Hepatocyte (in vitro differentiated cells): ENCODE results near the gene TTLL5. TPM values are rescaled to one million over a fixed set of nuclear protein-coding genes. Genes with fewer than 3 reads are reported as not detected.
A peak's percentile ranks its signal among the peaks of the same experiment; 100 is the strongest.

Source experiments
- DNase-seq: peaks from one replicate; pipeline ENCODE4 v3.0.0-alpha.2; 2016; ENCODE audit warnings: low spot score
- H2AFZ ChIP-seq: fragments of 200-600 bp; sonication (generic); 2 replicates; pipeline ENCODE4 v1.6.0; 2016; ENCODE audit warnings: antibody characterized with exemption, mild to moderate bottlenecking
- H3K27ac ChIP-seq: fragments of 200-600 bp; sonication (generic); 2 replicates; pipeline ENCODE4 v1.5.1; 2016; ENCODE audit warnings: mild to moderate bottlenecking
- H3K27me3 ChIP-seq: fragments of 200-600 bp; sonication (generic); 2 replicates; pipeline ENCODE4 v1.6.1; 2016
- H3K36me3 ChIP-seq: fragments of 200-600 bp; sonication (generic); replicated peaks from 2 replicates; pipeline ENCODE4 v1.5.1; 2016; ENCODE audit warnings: low read depth; ENCODE audit not compliant: insufficient read depth
- H3K4me1 ChIP-seq: fragments of 200-600 bp; sonication (generic); 2 replicates; pipeline ENCODE4 v1.5.1; 2016; ENCODE audit warnings: mild to moderate bottlenecking, moderate library complexity; ENCODE audit not compliant: insufficient read depth
- H3K4me2 ChIP-seq: fragments of 200-600 bp; sonication (generic); 2 replicates; pipeline ENCODE4 v1.6.0; 2016
- H3K4me3 ChIP-seq: fragments of 200-600 bp; sonication (generic); 2 replicates; pipeline ENCODE4 v1.5.1; 2016; ENCODE audit warnings: mild to moderate bottlenecking
- H3K79me2 ChIP-seq: fragments of 200-600 bp; sonication (generic); 2 replicates; pipeline ENCODE4 v1.6.0; 2017; ENCODE audit warnings: mild to moderate bottlenecking
- H3K9me2 ChIP-seq: fragments of 200-600 bp; sonication (generic); replicated peaks from 2 replicates; pipeline ENCODE4 v1.6.0; 2017; ENCODE audit warnings: mild to moderate bottlenecking; ENCODE audit not compliant: insufficient read depth
- H3K9me3 ChIP-seq: fragments of 200-600 bp; sonication (generic); 2 replicates; pipeline ENCODE4 v1.5.1; 2016; ENCODE audit warnings: low read depth, mild to moderate bottlenecking
- H4K20me1 ChIP-seq: fragments of 200-600 bp; sonication (generic); 2 replicates; pipeline ENCODE4 v1.6.0; 2016; ENCODE audit warnings: mild to moderate bottlenecking; ENCODE audit not compliant: insufficient read depth, poor library complexity, severe bottlenecking
- CTCF ChIP-seq: fragments of 200-600 bp; sonication (generic); IDR thresholded peaks from 2 replicates; pipeline ENCODE4 v1.5.1; 2016; ENCODE audit warnings: antibody characterized with exemption, mild to moderate bottlenecking; ENCODE audit not compliant: poor library complexity
- EZH2 ChIP-seq: fragments of 200-600 bp; sonication (generic); IDR thresholded peaks from 2 replicates; pipeline ENCODE4 v1.6.1; 2016; ENCODE audit warnings: antibody characterized with exemption, mild to moderate bottlenecking, borderline replicate concordance
- EZH2phosphoT487 ChIP-seq: fragments of 200-600 bp; sonication (generic); IDR thresholded peaks from one replicate; pipeline ENCODE4 v1.6.1; 2018; ENCODE audit warnings: antibody characterized with exemption, mild to moderate bottlenecking, low read depth, moderate library complexity; ENCODE audit not compliant: unreplicated experiment, severe bottlenecking
- WGBS: methylation state at CpG from one replicate; pipeline ENCODE4 v1.1.6; 2016; ENCODE audit warnings: low lambda C conversion rate; ENCODE audit errors: missing lambda C conversion rate; 5-methylcytosine and 5-hydroxymethylcytosine counted together
- polyA plus RNA-seq: library from polyadenylated mRNA; unstranded; fragments of >200 nt; fragmentation: Nextera tagmentation; extraction: Ambion mirVana; gene quantifications from 2 replicates; pipeline ENCODE4 v1.2.1, GENCODE V29; 2016
- total RNA-seq: library from RNA; depleted of rRNA; stranded (reverse); fragments of >200 nt; gene quantifications from 2 replicates; pipeline ENCODE4 v1.2.3, GENCODE V29; 2014

The TTLL5 gene
- total and polyA plus RNA-seq, 2 experiments from 2014 or later = 8.9 to 11.1 TPM

DNA sequence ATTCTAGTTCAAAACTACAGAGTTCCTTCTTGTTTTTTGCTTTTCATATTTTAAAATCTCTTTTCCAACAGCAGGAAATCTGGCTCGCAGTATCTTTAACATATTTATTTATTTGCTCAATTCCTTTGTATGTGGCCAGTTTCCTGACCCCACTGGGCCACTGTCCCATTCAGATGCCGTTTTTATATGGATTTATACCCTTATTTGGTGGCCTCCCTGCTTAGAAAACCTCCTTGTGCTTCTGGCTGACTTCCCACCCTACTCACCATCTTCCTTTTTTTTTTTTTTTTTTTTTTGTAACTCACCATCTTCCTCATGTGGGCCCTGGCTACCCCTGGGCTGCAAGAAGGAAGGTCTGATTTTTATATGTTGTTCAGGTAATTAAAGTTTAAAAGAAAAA is 53.9 kb downstream of the TTLL5 start:
- Histone ChIP-seq H3K27me3 (no peaks in the 10 kb centered on the region), H3K9me2 (no peaks in the 10 kb centered on the region), H3K9me3 (no peaks in the 10 kb centered on the region), H4K20me1 (no peaks in the 10 kb centered on the region), H3K79me2 (no peaks in the 10 kb centered on the region), H3K4me3 (no peak overlapping the region), H3K4me2 (no peak overlapping the region), H2AFZ (no peak overlapping the region), H3K27ac (no peak overlapping the region), H3K36me3 (no peaks in the 10 kb centered on the region), H3K4me1 (peaks cover 21% of the 10 kb centered on the region)
- TF ChIP-seq EZH2phosphoT487 (no peak), CTCF (no peak), EZH2 (no peak)
- 87% methylated on average over 2 of the region's 2 CpGs for WGBS
- no peak for DNase-seq

GRCh38 chr14:75715926-75716780 is 55.1 kb downstream of the TTLL5 start:
- 50% methylated on average over 2 of the region's 2 CpGs for WGBS
- H3K9me2 ChIP-seq = no peaks in the 10 kb centered on the region
- no peaks in the 10 kb centered on the region for H4K20me1 ChIP-seq
- H3K27ac ChIP-seq = peak overlapping the region; percentile 1
- no peaks in the 10 kb centered on the region for H3K27me3 ChIP-seq
- H3K79me2 ChIP-seq = no peaks in the 10 kb centered on the region
- no peak for DNase-seq
- no peaks in the 10 kb centered on the region for H3K9me3 ChIP-seq
- H3K4me1 ChIP-seq = peaks cover 21% of the 10 kb centered on the region
- H3K4me3 ChIP-seq = no peak overlapping the region
- no peak overlapping the region for H2AFZ ChIP-seq
- no peak overlapping the region for H3K4me2 ChIP-seq
- H3K36me3 ChIP-seq = no peaks in the 10 kb centered on the region
- TF ChIP-seq CTCF = no peak
- TF ChIP-seq EZH2 = no peak
- no peak for TF ChIP-seq EZH2phosphoT487

DNA sequence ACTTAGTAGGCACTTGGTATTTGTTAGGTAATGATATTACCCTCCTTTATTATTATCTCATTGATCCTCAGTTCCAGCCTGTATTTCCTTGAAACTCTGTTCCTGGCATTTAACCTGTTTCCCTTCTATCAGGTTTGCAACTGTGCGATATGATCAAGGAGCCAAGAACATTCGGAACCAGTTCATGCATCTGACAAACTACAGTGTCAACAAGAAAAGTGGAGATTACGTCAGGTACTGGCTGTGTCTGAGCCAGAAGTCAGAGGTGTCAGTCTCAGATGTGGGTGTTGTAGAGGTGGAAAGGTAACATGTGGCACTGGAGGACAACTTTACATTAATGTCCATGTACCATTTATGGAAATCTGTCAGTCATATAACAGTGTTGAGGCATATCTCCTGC is 56.7 kb downstream of the TTLL5 start:
- Histone ChIP-seq H3K4me3 (no peak overlapping the region), H3K27me3 (no peaks in the 10 kb centered on the region), H3K9me3 (no peaks in the 10 kb centered on the region), H3K79me2 (no peaks in the 10 kb centered on the region), H2AFZ (no peak overlapping the region), H3K4me1 (peaks cover 7% of the 10 kb centered on the region), H3K27ac (no peak overlapping the region), H4K20me1 (no peaks in the 10 kb centered on the region), H3K9me2 (no peaks in the 10 kb centered on the region), H3K36me3 (no peaks in the 10 kb centered on the region), H3K4me2 (no peak overlapping the region)
- WGBS = 92% methylated on average over 3 of the region's 3 CpGs
- no peak for TF ChIP-seq EZH2phosphoT487
- TF ChIP-seq EZH2 = no peak
- TF ChIP-seq CTCF = no peak
- DNase-seq = no peak
